Breast epithelium (tissue), 3 donors: Measurements from ENCODE around the gene FEZF1.

ENCODE experiments used
- POLR2AphosphoS5 ChIP-seq, 3 donors: sonication (generic); formaldehyde crosslinking; IDR thresholded peaks; one replicate each; pipeline ENCODE4 v1.6.1; 2017; ENCODE audit warnings: antibody characterized with exemption in 3 of 3
- TF ChIP-seq, protein P1 (sequence below), 3 donors: fragments of 450-650 bp; IDR thresholded peaks; one replicate each; pipeline ENCODE4 v1.5.1; 2016 to 2017; ENCODE audit warnings: antibody characterized with exemption in 3 of 3, mild to moderate bottlenecking in 3 of 3, moderate library complexity in 3 of 3

DNA sequence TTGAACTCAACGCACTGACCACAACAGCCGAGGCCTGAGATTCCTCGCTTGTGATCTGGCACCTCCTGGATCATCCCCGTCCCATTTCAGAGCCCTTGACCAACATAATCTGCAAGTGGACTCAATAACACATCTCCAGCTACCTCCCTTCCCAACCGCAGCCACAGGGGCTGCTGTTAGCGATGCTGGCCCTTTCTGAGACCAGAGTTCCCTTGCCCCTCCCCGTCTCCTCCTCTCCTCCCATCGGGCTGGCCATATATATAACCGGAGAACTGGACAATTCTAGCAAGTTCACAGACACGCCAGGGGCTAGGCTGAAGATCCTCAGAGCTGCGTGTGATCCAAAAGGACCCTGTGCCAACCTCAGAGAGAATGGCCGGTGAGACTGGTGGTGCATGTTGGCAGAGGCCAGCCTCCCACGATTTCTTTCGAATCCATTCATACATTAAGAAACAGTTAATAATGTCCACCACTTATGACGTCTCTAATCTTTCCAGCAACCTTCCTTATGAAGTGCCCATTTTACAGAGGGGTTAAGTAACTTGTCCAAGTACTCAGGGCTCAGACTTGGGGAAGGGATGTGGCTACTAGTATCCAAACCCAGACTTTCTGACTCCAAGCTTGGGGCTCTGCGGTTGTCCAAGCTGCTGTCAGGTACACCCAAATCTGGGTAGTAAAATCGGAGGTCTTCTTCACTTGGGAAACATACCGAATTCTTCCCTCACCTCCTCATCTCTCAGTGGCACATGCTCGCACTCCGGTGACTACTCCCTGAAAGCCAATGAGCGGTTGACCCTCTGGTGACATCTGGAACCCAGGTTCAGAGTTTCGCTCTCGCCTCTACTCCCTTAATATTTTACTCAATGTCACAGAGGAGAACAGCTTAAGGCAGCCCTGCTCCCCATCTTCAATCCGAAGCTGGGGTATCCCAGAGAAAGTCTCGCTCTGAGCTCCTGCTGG, 11.2 kb upstream of the FEZF1 start:
- TF ChIP-seq POLR2AphosphoS5 (IDR thresholded peaks at IDR 0.05), result no peak
- TF ChIP-seq, protein P1, sequence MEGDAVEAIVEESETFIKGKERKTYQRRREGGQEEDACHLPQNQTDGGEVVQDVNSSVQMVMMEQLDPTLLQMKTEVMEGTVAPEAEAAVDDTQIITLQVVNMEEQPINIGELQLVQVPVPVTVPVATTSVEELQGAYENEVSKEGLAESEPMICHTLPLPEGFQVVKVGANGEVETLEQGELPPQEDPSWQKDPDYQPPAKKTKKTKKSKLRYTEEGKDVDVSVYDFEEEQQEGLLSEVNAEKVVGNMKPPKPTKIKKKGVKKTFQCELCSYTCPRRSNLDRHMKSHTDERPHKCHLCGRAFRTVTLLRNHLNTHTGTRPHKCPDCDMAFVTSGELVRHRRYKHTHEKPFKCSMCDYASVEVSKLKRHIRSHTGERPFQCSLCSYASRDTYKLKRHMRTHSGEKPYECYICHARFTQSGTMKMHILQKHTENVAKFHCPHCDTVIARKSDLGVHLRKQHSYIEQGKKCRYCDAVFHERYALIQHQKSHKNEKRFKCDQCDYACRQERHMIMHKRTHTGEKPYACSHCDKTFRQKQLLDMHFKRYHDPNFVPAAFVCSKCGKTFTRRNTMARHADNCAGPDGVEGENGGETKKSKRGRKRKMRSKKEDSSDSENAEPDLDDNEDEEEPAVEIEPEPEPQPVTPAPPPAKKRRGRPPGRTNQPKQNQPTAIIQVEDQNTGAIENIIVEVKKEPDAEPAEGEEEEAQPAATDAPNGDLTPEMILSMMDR (IDR thresholded peaks at IDR 0.05), result no peak
